WTC11 (cell line): Measurements from ENCODE around the gene BET1. TPM values are rescaled to one million over a fixed set of nuclear protein-coding genes. Genes with fewer than 3 reads are reported as not detected.

Experiments
- ATAC-seq: fragments of 200-7000 bp; cut with Tn5 transposase; 2 replicates; pipeline ENCODE4 v1.10.0; 2021; ENCODE audit warnings: mild to moderate bottlenecking, moderate library complexity
- CTCF ChIA-PET: fragments of 300-600 bp; sonication (Branson Sonifier 250); formaldehyde crosslinking; loops from one replicate; lab custom pipeline; 2021; ENCODE audit warnings: antibody characterized with exemption; lab: Charles Lee
- POLR2A ChIA-PET: fragments of 350-600 bp; sonication (Branson Sonifier 250); formaldehyde crosslinking; loops from one replicate; lab custom pipeline; 2021; ENCODE audit warnings: antibody characterized with exemption; lab: Charles Lee
- DNase-seq: peaks from one replicate; pipeline ENCODE4 v3.0.0; 2021; ENCODE audit warnings: low spot score
- H3K27ac Mint-ChIP-seq: 2 replicates; pipeline ENCODE4 v1.8.0; 2021; ENCODE audit warnings: mixed read lengths
- H3K27me3 Mint-ChIP-seq: 2 replicates; pipeline ENCODE4 v1.8.0; 2021; ENCODE audit warnings: low read depth, mild to moderate bottlenecking, moderate library complexity, mixed read lengths
- H3K36me3 Mint-ChIP-seq: 2 replicates; pipeline ENCODE4 v1.8.0; 2021; ENCODE audit warnings: mixed read lengths
- H3K4me1 Mint-ChIP-seq: 2 replicates; pipeline ENCODE4 v1.8.0; 2022; ENCODE audit warnings: mixed read lengths
- H3K4me3 Mint-ChIP-seq: 2 replicates; pipeline ENCODE4 v1.8.0; 2021; ENCODE audit warnings: mild to moderate bottlenecking, moderate library complexity, mixed read lengths
- H3K9me3 Mint-ChIP-seq: 2 replicates; pipeline ENCODE4 v1.8.0; 2021; ENCODE audit warnings: mixed read lengths
- AR ChIP-seq: fragments of 250-450 bp; sonication (Bioruptor Pico); IDR thresholded peaks from 2 replicates; pipeline ENCODE4 v1.9.0; 2021; ENCODE audit warnings: mild to moderate bottlenecking
- ATF3 ChIP-seq: sonication (generic); formaldehyde crosslinking; conservative IDR thresholded peaks from 2 replicates; pipeline ENCODE4 v1.8.1; 2022; ENCODE audit warnings: mild to moderate bottlenecking, missing genetic modification reagents
- CREM ChIP-seq: sonication (generic); formaldehyde crosslinking; IDR thresholded peaks from 2 replicates; pipeline ENCODE4 v1.8.1; 2022; ENCODE audit warnings: mild to moderate bottlenecking, missing genetic modification reagents, moderate library complexity
- E2F1 ChIP-seq: sonication (generic); formaldehyde crosslinking; IDR thresholded peaks from 2 replicates; pipeline ENCODE4 v1.8.0; 2022; ENCODE audit warnings: mild to moderate bottlenecking, missing genetic modification reagents
- FOXP1 ChIP-seq: sonication (generic); formaldehyde crosslinking; IDR thresholded peaks from 2 replicates; pipeline ENCODE4 v1.8.0; 2022; ENCODE audit warnings: missing genetic modification reagents, mild to moderate bottlenecking, moderate library complexity, borderline replicate concordance
- GABPB1 ChIP-seq: sonication (generic); formaldehyde crosslinking; IDR thresholded peaks from 2 replicates; pipeline ENCODE4 v1.8.1; 2023; ENCODE audit warnings: mild to moderate bottlenecking, missing genetic modification reagents
- IRF2 ChIP-seq: sonication (generic); formaldehyde crosslinking; IDR thresholded peaks from 2 replicates; pipeline ENCODE4 v1.8.0; 2022; ENCODE audit warnings: low read depth, missing genetic modification reagents, borderline replicate concordance
- OVOL2 ChIP-seq: fragments of 250-450 bp; sonication (Bioruptor Pico); IDR thresholded peaks from 2 replicates; pipeline ENCODE4 v1.9.0; 2021; ENCODE audit warnings: mild to moderate bottlenecking, borderline replicate concordance
- SOX15 ChIP-seq: fragments of 250-450 bp; sonication (Bioruptor Pico); IDR thresholded peaks from 2 replicates; pipeline ENCODE4 v1.9.0; 2021; ENCODE audit warnings: mild to moderate bottlenecking
- TEAD4 ChIP-seq: sonication (generic); formaldehyde crosslinking; IDR thresholded peaks from 2 replicates; pipeline ENCODE4 v1.8.0; 2022; ENCODE audit warnings: mild to moderate bottlenecking, missing genetic modification reagents
- ZNF263 ChIP-seq: sonication (generic); formaldehyde crosslinking; IDR thresholded peaks from 2 replicates; pipeline ENCODE4 v1.8.1; 2022; ENCODE audit warnings: low read depth, mild to moderate bottlenecking, moderate library complexity, missing genetic modification reagents
- ZNF317 ChIP-seq: sonication (generic); formaldehyde crosslinking; IDR thresholded peaks from 2 replicates; pipeline ENCODE4 v1.8.1; 2023; ENCODE audit warnings: low read depth, mild to moderate bottlenecking, moderate library complexity, missing genetic modification reagents, borderline replicate concordance
- ZNF416 ChIP-seq: fragments of 250-450 bp; sonication (Bioruptor Pico); IDR thresholded peaks from 2 replicates; pipeline ENCODE4 v1.9.0; 2021; ENCODE audit warnings: mild to moderate bottlenecking, inconsistent platforms
- ZNF425 ChIP-seq: fragments of 250-450 bp; sonication (Bioruptor Pico); conservative IDR thresholded peaks from 2 replicates; pipeline ENCODE4 v1.9.0; 2021; ENCODE audit warnings: mild to moderate bottlenecking
- ZNF512 ChIP-seq: sonication (generic); formaldehyde crosslinking; IDR thresholded peaks from 2 replicates; pipeline ENCODE4 v1.8.1; 2022; ENCODE audit warnings: missing genetic modification reagents, borderline replicate concordance
- total RNA-seq: library from RNA; stranded (reverse); gene quantifications from 3 replicates; pipeline ENCODE4 v1.2.3, GENCODE V29; 2021

Gene BET1
- total RNA-seq, 1 experiment from 2014 or later: 26.7 TPM

- TF ChIP-seq AR (CRISPR knock-in tag): no peak
- no peak for TF ChIP-seq ZNF263 (CRISPR knock-in tag)
- TF ChIP-seq FOXP1 (CRISPR knock-in tag): no peak
- no peak for TF ChIP-seq ATF3
- no peak for TF ChIP-seq OVOL2
- no peak for TF ChIP-seq IRF2 (CRISPR knock-in tag)
- TF ChIP-seq ZNF512 (CRISPR knock-in tag): no peak
Measured at GRCh38 chr7:93985101-93985500, 19.1 kb downstream of the BET1 start (continued).

GRCh38 chr7:93984024-93984423 is 20.1 kb downstream of the BET1 start:
- no peak for ATAC-seq
- POLR2A ChIA-PET: no interaction called here
- CTCF ChIA-PET: no interaction called here
- no peaks in the 10 kb centered on the region for H3K9me3 Mint-ChIP-seq
- H3K36me3 Mint-ChIP-seq: no peaks in the 10 kb centered on the region
- H3K4me1 Mint-ChIP-seq: peaks cover 58% of the 10 kb centered on the region
- no peak for TF ChIP-seq E2F1 (CRISPR knock-in tag)
- TF ChIP-seq TEAD4 (CRISPR knock-in tag): no peak
- no peak for TF ChIP-seq GABPB1 (CRISPR knock-in tag)
- no peak overlapping the region for H3K4me3 Mint-ChIP-seq
- H3K27ac Mint-ChIP-seq: no peak overlapping the region
- DNase-seq: no peak
- no peaks in the 10 kb centered on the region for H3K27me3 Mint-ChIP-seq

- TF ChIP-seq CREM (CRISPR knock-in tag) (no peak), ATF3 (no peak), FOXP1 (CRISPR knock-in tag) (no peak)
- POLR2A ChIA-PET: no interaction called here
- no peak overlapping the region for H3K4me3 Mint-ChIP-seq
- no peaks in the 10 kb centered on the region for H3K36me3 Mint-ChIP-seq
- DNase-seq: peak; percentile 15
- peak; percentile 89 for ATAC-seq
- H3K27ac Mint-ChIP-seq: peak overlapping the region; percentile 97
- no peaks in the 10 kb centered on the region for H3K27me3 Mint-ChIP-seq
- CTCF ChIA-PET: interaction anchor here (1.0 kb wide), 1 partner anchor 60 kb away, joined by 4 read pairs; the partner anchor contains the start of gene GNG11
- no peaks in the 10 kb centered on the region for H3K9me3 Mint-ChIP-seq
- H3K4me1 Mint-ChIP-seq: peaks cover 55% of the 10 kb centered on the region
Measured at GRCh38 chr7:93981480-93981874, 22.7 kb downstream of the BET1 start.

- POLR2A ChIA-PET: no interaction called here
- H3K27me3 Mint-ChIP-seq: no peaks in the 10 kb centered on the region
- H3K27ac Mint-ChIP-seq: peak overlapping the region; percentile 97
- no peak overlapping the region for H3K4me3 Mint-ChIP-seq
- H3K4me1 Mint-ChIP-seq: peaks cover 53% of the 10 kb centered on the region
- H3K36me3 Mint-ChIP-seq: no peaks in the 10 kb centered on the region
- CTCF ChIA-PET: interaction anchor here (1.0 kb wide), 1 partner anchor 60 kb away, joined by 4 read pairs; the partner anchor contains the start of gene GNG11
- ATAC-seq: peak; percentile 46
- no peak for DNase-seq
- H3K9me3 Mint-ChIP-seq: no peaks in the 10 kb centered on the region
- TF ChIP-seq ZNF416 (CRISPR knock-in tag): no peak
- TF ChIP-seq ZNF317: no peak
- no peak for TF ChIP-seq ZNF425 (CRISPR knock-in tag)
- no peak for TF ChIP-seq TEAD4 (CRISPR knock-in tag)
- no peak for TF ChIP-seq SOX15 (CRISPR knock-in tag)
Measured at GRCh38 chr7:93980744-93981479, 23.2 kb downstream of the BET1 start.
